ENCODE measurements around the gene RPL5.

Gene RPL5

GRCh38 chr1:92820551-92820950 is 11.3 kb upstream of the RPL5 start:
- DNase-seq = no peak

- no peak for DNase-seq
Observed at GRCh38 chr1:92822879-92823278, 9.0 kb upstream of the RPL5 start.

DNA sequence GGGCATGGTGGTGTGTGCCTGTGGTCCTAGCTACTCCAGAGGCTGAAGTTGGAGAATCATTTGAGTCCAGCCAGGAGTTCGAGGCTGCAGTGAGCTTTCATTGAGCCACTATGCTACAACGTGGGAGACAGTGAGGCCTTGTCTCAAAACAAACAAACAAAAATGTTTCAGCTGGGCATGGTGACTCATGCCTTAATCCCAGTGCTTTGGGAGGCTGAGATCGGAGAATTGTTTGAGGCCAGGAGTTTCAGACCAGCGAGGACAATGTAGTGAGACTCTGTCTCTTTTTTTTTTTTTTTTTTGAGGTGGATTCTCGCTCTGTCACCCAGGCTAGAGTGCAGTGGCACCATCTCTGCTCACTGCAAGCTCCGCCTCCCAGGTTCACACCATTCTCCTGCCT is 5.0 kb upstream of the RPL5 start:
- no peak for DNase-seq

DNA sequence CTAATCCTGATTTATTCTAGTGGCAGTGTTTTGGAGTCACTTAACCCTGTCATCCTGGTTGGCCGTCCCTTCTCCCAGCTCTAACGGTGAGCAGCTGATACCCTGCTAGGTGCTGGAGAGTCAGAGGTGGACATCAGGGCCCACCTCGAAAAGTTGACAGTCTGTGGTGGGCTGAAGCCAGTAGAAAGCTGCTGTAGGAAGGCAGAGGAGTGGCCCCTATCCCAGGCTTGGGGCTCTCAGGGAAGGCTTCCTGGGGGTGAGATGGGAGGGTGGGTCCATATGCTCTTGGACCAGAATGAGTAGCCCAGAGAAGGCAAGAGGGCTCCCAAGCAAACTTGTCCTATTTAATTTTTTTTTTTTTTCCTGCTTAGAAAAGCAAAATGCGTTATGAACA is 475 bp upstream of the RPL5 start:
- DNase-seq = no peak

DNA sequence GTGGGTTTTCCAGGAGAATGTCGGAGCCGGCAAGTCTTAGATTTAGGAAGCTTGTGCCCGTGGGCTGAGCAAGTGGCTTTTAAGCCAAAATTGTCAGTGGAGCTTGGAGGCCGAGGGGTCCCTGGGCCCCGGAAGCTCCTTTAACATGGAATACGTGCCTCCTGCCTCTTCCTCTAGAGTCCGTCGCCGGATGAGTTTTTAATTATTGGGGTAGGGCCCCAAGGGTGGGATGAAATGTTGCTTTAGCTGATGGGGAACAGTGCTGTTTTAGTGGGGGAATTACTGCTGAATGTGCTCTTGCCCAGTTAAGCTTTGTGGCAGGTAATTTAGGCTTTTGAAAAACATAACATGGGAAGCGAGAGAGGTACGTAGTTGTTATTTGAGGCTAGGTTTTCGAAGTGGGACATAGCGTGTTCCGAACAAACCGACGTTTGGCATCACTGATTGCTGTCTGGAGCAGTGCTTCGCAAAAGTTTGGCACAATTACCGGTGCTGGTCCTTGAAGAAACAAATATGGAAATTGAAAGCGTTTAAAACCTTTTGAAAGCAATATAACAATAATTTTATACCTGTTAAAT is 786 bp downstream of the RPL5 start:
- no peak for DNase-seq

DNA sequence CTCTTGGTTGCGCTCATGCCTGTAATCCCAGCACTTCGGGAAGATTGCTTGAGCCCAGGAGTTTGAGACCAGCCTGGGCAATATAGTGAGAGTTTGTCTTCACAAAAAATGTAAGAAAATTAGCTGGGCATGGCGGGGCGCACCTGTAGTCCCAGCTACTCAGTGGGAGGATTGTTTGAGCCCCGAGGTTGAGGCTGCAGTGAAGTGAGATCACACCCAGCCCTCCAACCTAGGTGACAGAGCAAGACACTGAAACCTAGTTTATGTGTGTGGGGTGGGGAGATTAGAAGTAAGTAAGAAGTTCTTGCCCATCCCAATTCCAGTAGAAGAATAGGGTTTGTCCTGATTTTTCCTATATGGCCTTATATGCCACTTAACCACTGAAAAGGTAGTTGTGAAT is 2.0 kb downstream of the RPL5 start:
- no peak for DNase-seq

- no peak for DNase-seq
Observed at GRCh38 chr1:92834617-92835016, 2.8 kb downstream of the RPL5 start.

DNA sequence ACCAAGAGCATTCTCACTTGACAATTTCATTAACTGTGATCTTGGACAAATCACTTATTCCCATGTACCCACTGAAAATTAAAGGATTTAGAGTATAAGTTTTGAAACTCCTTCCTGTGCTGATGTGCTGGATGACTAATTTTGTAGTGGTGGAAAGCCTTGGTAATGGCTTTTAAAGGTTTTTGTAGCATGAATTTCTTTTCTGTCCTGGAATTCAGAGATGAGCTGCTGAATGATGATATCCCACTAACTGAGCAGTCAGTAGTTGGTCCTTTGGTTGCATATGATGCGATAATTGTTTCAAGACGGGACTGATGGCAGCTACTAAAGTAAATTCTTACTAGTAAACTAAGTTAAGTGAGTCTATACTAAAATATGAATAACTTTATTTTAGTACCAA is 5.2 kb downstream of the RPL5 start:
- DNase-seq = no peak

- DNase-seq = no peak
Observed at GRCh38 chr1:92838519-92838918, 6.7 kb downstream of the RPL5 start.

- DNase-seq = no peak
Observed at GRCh38 chr1:92839442-92839841, 7.6 kb downstream of the RPL5 start.

DNA sequence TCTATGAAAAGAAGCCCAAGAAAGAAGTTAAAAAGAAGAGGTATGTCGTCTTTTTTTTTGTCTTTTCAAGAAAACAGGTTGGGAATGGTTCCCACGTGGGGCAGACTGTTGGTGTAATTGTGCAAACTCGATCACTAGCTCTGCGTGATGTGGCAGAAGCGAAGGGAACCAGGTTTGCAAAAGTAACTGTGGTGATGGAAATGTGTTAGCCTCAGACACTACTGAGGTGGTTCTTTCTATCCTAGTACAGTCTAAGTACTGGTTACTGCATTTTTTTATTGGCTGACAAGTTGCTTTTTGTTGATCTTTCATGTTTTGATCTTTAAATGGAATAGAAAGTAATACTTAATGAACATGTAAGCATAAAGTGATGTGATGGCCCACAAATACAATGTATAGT is 8.8 kb downstream of the RPL5 start:
- no peak for DNase-seq

DNA sequence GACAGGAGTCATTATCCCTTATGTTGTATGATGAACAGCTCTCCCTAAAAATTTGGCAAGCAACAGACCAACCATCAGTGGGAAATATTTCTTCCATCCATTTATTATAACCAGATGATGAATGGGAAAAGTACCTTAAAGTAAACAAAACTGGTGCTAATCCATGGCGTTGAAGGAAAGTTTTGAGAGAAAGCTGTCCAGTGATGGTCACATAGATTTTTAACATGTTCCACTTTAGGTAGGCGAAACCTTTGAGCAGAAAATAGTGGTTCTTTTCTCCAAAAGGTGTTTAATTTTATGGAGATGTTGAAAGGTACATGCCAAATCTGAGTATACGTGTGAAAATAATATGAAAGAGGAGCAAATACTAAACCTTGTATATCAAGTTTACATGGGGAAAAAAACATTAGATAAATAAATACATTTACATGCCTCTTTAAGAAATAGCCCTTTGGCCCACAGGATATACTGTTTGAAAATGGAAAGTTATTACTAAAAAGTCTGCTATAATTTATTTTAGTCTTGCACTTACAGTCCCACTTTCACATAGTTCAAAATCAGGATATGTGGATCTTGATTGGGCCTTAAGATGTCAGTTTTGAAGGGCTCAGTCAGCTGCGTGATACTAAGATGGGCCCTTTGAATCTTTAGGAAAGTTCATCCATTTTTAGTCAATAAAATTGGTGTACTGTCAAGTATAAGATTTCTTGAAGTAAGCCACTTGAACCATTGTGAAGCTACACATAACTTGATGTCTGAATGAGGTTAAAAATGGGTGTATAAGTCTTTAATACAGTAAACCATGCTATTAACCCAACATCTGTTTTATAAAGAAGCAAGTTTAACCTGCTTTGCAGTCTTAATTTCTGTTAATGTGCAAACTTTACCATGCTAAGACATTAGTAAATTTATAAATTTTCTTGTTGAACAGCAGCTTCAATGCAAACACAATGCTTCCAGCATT is 10.5 kb downstream of the RPL5 start:
- DNase-seq = no peak

GRCh38 chr1:92843046-92843423 is 11.2 kb downstream of the RPL5 start:
- no peak for DNase-seq

DNA sequence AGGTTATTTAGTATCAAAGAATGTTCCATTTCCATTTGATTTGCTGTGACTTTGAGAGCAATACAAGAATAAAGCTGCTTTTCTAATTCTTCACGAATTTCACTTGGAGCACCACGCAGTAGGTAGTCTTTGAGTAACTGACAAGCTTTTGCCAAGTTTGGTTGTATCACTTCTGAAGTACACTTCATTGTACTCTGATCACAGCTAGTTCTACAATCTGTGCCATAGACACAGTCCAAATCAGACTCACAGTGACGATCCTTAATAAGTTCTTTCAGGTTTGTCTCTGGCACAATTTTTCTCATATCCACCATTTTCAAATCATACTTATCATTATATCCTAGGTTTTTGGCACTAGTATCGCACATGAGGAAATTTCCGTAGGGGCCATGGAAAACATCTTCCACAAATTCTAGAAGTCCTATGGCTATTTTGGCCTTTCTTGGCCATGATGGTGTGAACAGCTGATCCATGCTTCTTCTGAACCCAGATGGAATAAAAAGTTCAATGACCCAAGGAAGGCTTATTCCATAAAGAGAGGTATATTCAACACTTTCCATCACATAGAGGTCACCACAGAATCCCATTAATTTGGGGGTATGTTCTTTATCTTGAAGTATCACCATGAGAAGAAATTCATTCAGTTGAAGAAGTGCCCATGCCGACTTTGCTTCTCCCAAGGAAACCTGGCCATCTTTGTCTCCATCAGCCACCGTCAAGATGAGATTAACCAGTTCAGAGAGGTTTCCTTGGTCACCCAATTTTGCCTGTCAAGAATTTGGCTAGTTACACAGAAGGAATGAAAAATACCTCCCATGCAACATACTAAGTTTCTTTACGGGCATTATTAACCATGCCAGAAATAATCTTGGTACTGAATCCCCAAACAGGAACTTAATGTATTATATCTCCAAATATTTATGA is 11.9 kb downstream of the RPL5 start:
- no peak for DNase-seq

GRCh38 chr1:92844439-92844838 is 12.6 kb downstream of the RPL5 start:
- DNase-seq = no peak

- no peak for DNase-seq
Observed at GRCh38 chr1:92845908-92846307, 14.1 kb downstream of the RPL5 start.

DNA sequence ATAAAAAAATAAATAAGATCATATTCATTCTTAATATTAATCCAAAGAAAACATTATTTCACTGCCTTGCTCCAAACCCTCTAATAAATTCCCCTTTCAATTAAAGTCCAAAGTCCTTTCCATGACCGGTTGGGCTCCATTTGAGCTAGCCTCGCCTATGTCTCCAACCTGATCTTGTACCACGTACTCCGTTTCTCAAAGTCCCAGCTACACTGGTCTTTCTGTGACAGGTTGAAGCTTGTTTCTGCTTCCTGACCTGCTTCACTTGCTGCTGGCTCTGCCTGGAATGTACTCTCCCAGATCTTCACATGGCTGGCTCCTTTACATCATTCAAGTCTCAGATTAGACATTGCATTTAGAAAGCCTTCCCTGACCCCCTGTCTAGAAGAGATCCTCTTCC is 16.4 kb downstream of the RPL5 start:
- no peak for DNase-seq

DNA sequence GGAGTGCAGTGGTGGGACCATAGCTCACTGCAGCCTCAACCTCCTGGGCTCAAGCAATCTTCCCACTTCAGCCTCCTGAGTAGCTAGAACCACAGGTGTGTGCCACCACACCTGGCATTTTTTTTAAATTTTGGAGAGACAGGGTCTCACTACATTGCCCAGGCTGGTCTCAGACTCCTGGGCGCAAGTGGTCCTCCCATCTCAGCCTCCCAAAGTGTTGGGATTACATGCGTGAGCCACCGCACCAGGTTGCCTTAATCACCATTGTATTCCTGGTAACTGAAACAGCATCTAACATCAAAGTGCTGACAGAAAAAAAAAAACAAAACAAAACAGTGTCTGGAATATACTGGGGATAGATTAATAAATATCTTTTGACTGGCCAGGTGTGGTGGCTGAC is 18.2 kb downstream of the RPL5 start:
- no peak for DNase-seq

GRCh38 chr1:92851729-92852128 is 19.9 kb downstream of the RPL5 start:
- DNase-seq = no peak

- no peak for DNase-seq
Observed at GRCh38 chr1:92853299-92853698, 21.5 kb downstream of the RPL5 start.

DNA sequence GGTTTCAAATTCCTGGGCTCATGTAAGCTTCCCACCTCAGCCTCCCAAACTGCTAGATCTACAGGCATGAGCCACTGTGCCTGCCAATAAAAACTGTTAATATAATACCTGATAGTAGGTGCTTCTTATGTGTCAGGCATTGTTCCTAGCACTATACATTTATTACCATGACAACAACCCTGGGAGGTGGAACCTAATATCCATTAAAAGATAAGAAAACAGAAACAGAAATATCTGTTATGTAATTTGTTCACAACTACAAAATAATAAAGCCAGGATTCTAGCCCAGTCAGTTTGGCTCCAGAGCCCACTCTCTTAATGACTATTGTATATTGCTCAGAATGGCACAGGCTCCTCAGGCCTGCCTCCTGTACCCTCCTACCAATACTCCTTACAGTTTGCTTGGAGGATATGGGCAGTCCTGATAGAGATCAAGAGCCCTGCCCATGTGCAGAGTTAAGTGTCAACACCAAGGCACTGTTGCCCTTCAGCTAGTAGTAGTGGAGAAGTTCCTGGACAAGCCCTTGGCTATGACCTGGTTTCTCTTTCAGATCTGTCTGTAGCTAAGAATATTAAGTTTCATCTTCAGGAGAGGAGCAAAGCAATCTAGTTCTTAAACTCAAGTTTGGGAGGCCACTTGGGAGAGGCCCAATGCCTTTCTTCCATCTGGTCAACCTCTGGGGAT is 22.4 kb downstream of the RPL5 start:
- DNase-seq = no peak

DNA sequence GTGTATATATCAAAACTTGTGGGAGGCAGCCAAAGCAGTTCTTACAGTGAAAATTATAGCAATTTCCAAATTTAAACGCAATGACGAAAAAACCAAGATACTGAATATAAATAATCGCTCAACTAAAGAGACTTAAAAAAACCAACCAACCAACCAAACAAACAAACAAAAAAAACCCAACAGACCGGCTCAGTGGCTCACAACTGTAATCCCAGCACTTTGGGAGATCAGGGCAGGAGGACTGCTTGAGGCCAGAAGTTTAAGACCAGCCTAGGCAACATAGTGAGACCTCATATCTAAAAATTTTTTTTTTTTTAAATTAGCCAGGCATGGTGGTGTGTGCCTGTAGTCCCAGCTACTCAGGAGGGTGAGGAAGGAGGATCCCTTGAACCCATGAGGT is 23.4 kb downstream of the RPL5 start:
- no peak for DNase-seq

- DNase-seq = no peak
Observed at GRCh38 chr1:92857817-92858216, 26.0 kb downstream of the RPL5 start.
